ENCODE results near the gene GRIK4. TPM values are rescaled to one million over a fixed set of nuclear protein-coding genes. Genes with fewer than 3 reads are reported as not detected.
A peak's percentile ranks its signal among the peaks of the same experiment; 100 is the strongest.

GRIK4 gene
- total and polyA plus RNA-seq, 8 donors, result 0.02 TPM; not detected in 7

DNA sequence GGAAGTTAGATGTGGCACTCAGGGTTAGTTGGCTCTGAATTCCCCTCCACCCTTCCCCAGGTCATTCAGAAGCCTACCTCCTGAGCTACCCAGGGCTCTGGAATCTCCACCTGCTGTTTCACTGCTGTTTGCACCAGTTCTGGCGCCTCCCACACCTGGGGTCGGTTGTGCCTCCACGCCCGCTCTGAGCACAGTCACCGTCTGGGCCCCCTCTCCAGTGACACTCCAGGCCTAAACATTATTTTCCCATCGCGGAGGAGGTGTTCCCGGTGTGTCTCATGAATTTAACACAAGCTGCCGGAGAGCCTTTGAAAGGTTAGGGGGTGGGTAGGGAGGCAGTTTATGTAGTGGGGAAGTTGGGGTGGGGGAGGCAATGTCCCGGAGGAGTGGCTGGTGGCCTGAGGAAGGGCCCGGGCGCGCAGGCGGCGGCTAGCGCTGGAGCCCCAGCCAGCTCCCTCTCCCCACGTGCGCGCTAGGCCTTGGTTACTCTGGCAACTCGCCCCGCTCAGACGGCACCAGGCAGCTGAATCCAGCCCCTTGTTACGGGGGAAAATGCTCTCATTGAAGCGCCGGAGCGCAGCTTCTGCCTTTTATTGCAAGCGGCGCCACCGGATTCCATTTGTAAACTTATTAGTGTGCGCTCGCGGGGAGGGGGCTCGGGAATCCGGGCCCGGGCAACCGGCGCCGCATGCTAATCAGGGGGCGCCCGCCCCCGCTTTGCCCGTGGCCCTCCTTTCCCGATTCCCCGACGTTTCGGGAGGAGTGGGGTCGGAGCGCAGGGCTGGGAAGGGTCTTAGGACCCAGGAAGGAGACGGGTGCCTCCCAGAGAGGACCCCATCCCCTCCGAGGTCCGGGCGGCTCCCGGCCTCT is 52.4 kb downstream of the GRIK4 start:
- ATAC-seq, result peak; percentile 38 to 70 (median 63)
- H3K4me1 ChIP-seq, result peaks cover 0 to 11% (median 6%) of the 10 kb centered on the region in 3 donors
- intact Hi-C loops (cut with DNase I), result no loop called here
- 14 to 16% methylated on average over 49 to 53 of the region's 53 CpGs for WGBS, 2 donors
- no peaks in the 10 kb centered on the region for H3K9me3 ChIP-seq
- H3K4me3 ChIP-seq, result peak overlapping the region in 2 of 4 donors; percentile 29 to 43
- no peak for DNase-seq
- H3K36me3 ChIP-seq, result no peaks in the 10 kb centered on the region
- H3K27me3 ChIP-seq, result peaks cover 0 to 11% (median 5%) of the 10 kb centered on the region in 4 donors
- TF ChIP-seq, protein P1, sequence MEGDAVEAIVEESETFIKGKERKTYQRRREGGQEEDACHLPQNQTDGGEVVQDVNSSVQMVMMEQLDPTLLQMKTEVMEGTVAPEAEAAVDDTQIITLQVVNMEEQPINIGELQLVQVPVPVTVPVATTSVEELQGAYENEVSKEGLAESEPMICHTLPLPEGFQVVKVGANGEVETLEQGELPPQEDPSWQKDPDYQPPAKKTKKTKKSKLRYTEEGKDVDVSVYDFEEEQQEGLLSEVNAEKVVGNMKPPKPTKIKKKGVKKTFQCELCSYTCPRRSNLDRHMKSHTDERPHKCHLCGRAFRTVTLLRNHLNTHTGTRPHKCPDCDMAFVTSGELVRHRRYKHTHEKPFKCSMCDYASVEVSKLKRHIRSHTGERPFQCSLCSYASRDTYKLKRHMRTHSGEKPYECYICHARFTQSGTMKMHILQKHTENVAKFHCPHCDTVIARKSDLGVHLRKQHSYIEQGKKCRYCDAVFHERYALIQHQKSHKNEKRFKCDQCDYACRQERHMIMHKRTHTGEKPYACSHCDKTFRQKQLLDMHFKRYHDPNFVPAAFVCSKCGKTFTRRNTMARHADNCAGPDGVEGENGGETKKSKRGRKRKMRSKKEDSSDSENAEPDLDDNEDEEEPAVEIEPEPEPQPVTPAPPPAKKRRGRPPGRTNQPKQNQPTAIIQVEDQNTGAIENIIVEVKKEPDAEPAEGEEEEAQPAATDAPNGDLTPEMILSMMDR (IDR thresholded peaks at IDR 0.05), result no peak
- H3K27ac ChIP-seq, result no peak overlapping the region
- no peak for FAIRE-seq

DNA sequence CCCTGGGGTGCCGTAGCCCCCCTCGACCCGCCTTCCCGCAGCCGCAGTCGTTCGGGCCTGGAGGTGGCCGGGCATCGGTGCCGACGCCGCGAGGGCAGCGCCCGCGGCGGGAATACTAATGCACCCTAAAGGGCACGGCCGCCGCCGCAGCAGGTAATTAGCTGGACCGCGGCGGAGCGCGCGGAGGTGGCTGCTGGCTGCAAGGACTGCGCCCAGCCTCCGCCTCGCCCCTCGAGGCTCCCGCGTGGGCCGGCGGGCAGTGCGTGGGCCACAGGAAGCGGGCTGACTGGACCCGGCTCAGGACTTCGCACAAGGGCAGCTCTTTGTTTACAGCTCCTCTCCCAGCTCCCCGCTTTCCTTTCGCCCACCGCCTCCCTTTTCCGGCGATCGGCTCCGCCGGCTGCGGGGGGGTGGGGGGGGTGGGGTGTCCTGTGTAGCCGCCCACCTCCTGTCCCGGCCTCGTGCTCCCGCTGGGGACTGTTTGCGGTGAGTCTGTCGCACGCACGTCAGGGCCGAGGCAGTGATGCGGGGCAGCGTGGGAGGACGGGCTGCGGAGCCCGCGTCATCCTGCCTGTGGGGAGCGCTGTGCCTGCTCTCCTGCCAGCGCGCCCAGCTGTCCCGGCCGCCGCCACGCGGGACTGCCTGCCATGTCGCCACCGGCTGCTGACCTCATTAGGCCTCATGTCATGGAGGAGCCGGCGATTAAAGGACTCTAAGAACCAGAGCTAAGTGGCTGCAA is 53.2 kb downstream of the GRIK4 start:
- no peaks in the 10 kb centered on the region for H3K36me3 ChIP-seq
- no peak overlapping the region for H3K27ac ChIP-seq
- 2 to 3% methylated on average over 54 to 75 of the region's 75 CpGs for WGBS, 2 donors
- H3K27me3 ChIP-seq, result peaks cover 0 to 11% (median 5%) of the 10 kb centered on the region in 4 donors
- peak; percentile 60 to 77 (median 74) for ATAC-seq
- peaks cover 0 to 11% (median 6%) of the 10 kb centered on the region in 3 donors for H3K4me1 ChIP-seq
- H3K4me3 ChIP-seq, result peak overlapping the region in 2 of 4 donors; percentile 29 to 43
- TF ChIP-seq, protein P1 (IDR thresholded peaks at IDR 0.05), result no peak
- DNase-seq, result peak in 3 of 6 donors; percentile 9 to 70 (median 21)
- intact Hi-C loops (cut with DNase I), result no loop called here
- no peak for FAIRE-seq
- H3K9me3 ChIP-seq, result no peaks in the 10 kb centered on the region

DNA sequence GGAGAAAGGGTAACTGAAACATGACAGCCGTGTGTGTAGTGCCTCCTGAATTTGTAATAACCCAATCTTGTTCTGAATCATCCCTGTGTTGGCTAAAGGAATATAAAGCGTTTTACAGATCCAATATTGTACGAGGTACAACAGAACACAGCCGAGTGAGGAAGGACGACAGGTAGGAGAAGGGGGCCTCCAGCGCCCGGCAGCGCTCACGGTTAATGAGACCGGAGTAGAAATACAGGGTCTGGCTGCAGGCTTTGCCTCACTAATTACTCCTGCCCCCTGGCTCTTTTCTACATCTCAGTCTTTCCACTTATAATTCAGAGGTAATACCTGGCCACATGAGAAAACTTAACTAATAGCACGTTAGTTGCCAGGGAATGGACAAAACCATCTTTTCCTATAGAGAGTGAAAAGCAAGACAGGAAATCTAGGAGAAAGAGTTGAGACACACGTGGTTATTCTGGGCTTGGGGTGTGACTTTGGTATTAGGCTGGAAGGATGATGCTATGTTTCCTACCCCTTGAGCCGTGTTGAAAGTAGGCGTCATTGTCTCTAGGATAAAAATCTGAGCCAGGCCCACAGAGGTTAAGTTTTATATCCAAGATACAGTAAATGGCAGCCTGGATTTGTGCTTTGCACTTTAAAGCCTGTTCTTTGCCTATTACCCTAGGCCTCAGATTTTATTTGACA is 54.1 kb downstream of the GRIK4 start:
- no peak for DNase-seq
- H3K27me3 ChIP-seq, result peaks cover 0 to 11% (median 5%) of the 10 kb centered on the region in 4 donors
- no peak overlapping the region for H3K4me3 ChIP-seq
- no peak for ATAC-seq
- no peak for FAIRE-seq
- intact Hi-C loops (cut with DNase I), result no loop called here
- peaks cover 0 to 11% (median 6%) of the 10 kb centered on the region in 3 donors for H3K4me1 ChIP-seq
- TF ChIP-seq, protein P1 (IDR thresholded peaks at IDR 0.05), result no peak
- H3K9me3 ChIP-seq, result no peaks in the 10 kb centered on the region
- no peaks in the 10 kb centered on the region for H3K36me3 ChIP-seq
- no peak overlapping the region for H3K27ac ChIP-seq
- 91% methylated on average over 14 of the region's 14 CpGs for WGBS, 2 donors

DNA sequence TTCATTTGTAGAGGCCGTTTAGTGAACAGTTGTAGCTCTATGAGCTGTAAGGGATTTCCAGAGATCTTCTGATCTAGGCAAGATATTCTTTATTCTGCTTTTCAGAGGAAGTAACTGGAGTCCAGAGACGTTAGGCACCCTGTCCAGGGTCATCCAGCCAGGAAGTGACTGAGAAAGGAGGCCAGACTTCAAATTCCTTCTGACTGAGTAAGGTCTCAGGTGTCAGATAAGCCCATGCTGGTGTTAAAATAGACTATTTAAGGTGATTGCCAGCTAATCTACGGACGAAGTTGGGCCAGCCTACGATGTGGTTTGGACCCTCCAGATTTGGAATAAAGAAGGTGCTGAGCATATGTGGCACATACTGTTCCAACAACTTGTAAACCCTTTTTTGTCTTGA is 54.6 kb downstream of the GRIK4 start:
- WGBS, 2 donors, result 60 to 62% methylated on average over 5 of the region's 5 CpGs
- H3K4me1 ChIP-seq, result peaks cover 0 to 11% (median 6%) of the 10 kb centered on the region in 3 donors
- no peaks in the 10 kb centered on the region for H3K9me3 ChIP-seq
- no peaks in the 10 kb centered on the region for H3K36me3 ChIP-seq
- H3K27me3 ChIP-seq, result peaks cover 0 to 11% (median 5%) of the 10 kb centered on the region in 4 donors
- no peak overlapping the region for H3K27ac ChIP-seq
- peak in 2 of 4 donors; percentile 35 to 66 for ATAC-seq
- TF ChIP-seq, protein P1 (IDR thresholded peaks at IDR 0.05), result no peak
- intact Hi-C loops (cut with DNase I), result no loop called here
- no peak overlapping the region for H3K4me3 ChIP-seq
- DNase-seq, result no peak
- no peak for FAIRE-seq

Data from pancreas (tissue), 10 donors.